Measurements from ENCODE around the gene ATP6V1A.
"Not testable (repeated sequence)": the region's sequence is repeated elsewhere in the genome, so short reads cannot be mapped to it uniquely, and the experiment has no call there.

ATP6V1A gene

GRCh38 chr3:113847664-113848461 lies 101.0 kb downstream of the ATP6V1A start:
- H3K4me3 ChIP-seq (ENCODE audit: low read length) = no peak overlapping the region
- H4K20me1 ChIP-seq (ENCODE audit: control insufficient read depth, insufficient read depth, low read depth, low read length) = no peaks in the 10 kb centered on the region
- no peaks in the 10 kb centered on the region for H3K79me2 ChIP-seq (ENCODE audit: control insufficient read depth, low read length)
- TF ChIP-seq, protein P1, sequence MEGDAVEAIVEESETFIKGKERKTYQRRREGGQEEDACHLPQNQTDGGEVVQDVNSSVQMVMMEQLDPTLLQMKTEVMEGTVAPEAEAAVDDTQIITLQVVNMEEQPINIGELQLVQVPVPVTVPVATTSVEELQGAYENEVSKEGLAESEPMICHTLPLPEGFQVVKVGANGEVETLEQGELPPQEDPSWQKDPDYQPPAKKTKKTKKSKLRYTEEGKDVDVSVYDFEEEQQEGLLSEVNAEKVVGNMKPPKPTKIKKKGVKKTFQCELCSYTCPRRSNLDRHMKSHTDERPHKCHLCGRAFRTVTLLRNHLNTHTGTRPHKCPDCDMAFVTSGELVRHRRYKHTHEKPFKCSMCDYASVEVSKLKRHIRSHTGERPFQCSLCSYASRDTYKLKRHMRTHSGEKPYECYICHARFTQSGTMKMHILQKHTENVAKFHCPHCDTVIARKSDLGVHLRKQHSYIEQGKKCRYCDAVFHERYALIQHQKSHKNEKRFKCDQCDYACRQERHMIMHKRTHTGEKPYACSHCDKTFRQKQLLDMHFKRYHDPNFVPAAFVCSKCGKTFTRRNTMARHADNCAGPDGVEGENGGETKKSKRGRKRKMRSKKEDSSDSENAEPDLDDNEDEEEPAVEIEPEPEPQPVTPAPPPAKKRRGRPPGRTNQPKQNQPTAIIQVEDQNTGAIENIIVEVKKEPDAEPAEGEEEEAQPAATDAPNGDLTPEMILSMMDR (IDR thresholded peaks at IDR 0.05; ENCODE audit: low read depth, low read length, poor library complexity, severe bottlenecking) = no peak
- no peak for TF ChIP-seq EZH2phosphoT487 (IDR thresholded peaks at IDR 0.05; ENCODE audit: borderline replicate concordance, low read length)
- H3K4me2 ChIP-seq (ENCODE audit: low read length) = no peak overlapping the region
- no peaks in the 10 kb centered on the region for H3K9me3 ChIP-seq (ENCODE audit: control insufficient read depth, insufficient read depth, low read length)
- H3K4me1 ChIP-seq (ENCODE audit: control insufficient read depth, low read length) = no peaks in the 10 kb centered on the region
- no peaks in the 10 kb centered on the region for H3K27me3 ChIP-seq (ENCODE audit: control insufficient read depth, low read length)
- no peaks in the 10 kb centered on the region for H3K36me3 ChIP-seq (ENCODE audit: control insufficient read depth, low read length)
- H3F3A ChIP-seq (ENCODE audit: control insufficient read depth, insufficient read depth) = no peaks in the 10 kb centered on the region
- H3K9me2 ChIP-seq (replicated peaks; ENCODE audit: control insufficient read depth, low read length) = no peaks in the 10 kb centered on the region
- H3K27ac ChIP-seq (ENCODE audit: low read depth, low read length) = no peak overlapping the region

DNA sequence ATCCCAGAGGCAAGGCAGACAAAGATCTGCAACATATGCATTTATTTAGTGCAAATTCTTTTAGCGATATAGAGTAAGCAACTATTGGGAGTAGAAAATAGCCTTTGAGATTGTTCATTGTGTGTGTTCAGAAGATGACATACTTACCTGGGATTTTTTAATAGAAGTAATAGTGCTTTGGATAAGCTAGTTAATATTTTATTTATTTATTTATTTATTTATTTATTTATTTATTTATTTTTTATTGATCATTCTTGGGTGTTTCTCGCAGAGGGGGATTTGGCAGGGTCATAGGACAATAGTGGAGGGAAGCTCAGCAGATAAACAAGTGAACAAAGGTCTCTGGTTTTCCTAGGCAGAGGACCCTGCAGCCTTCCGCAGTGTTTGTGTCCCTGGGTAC lies 102.2 kb downstream of the ATP6V1A start:
- H3K4me1 ChIP-seq (ENCODE audit: control insufficient read depth, low read length); H3K4me2 ChIP-seq (ENCODE audit: low read length); H4K20me1 ChIP-seq (ENCODE audit: control insufficient read depth, insufficient read depth, low read depth, low read length); H3K27me3 ChIP-seq (ENCODE audit: control insufficient read depth, low read length); H3K4me3 ChIP-seq (ENCODE audit: low read length); H3K27ac ChIP-seq (ENCODE audit: low read depth, low read length); H3K36me3 ChIP-seq (ENCODE audit: control insufficient read depth, low read length); H3F3A ChIP-seq (ENCODE audit: control insufficient read depth, insufficient read depth); H3K79me2 ChIP-seq (ENCODE audit: control insufficient read depth, low read length); H3K9me3 ChIP-seq (ENCODE audit: control insufficient read depth, insufficient read depth, low read length); H3K9me2 ChIP-seq (replicated peaks; ENCODE audit: control insufficient read depth, low read length): not testable (repeated sequence)

GRCh38 chr3:113849841-113850240 lies 103.0 kb downstream of the ATP6V1A start:
- not testable (repeated sequence) for H3K4me1 ChIP-seq (ENCODE audit: control insufficient read depth, low read length); H4K20me1 ChIP-seq (ENCODE audit: control insufficient read depth, insufficient read depth, low read depth, low read length); H3K4me2 ChIP-seq (ENCODE audit: low read length); H3K27ac ChIP-seq (ENCODE audit: low read depth, low read length); H3F3A ChIP-seq (ENCODE audit: control insufficient read depth, insufficient read depth); H3K9me3 ChIP-seq (ENCODE audit: control insufficient read depth, insufficient read depth, low read length); H3K79me2 ChIP-seq (ENCODE audit: control insufficient read depth, low read length); H3K4me3 ChIP-seq (ENCODE audit: low read length); H3K36me3 ChIP-seq (ENCODE audit: control insufficient read depth, low read length); H3K9me2 ChIP-seq (replicated peaks; ENCODE audit: control insufficient read depth, low read length); H3K27me3 ChIP-seq (ENCODE audit: control insufficient read depth, low read length)

DNA sequence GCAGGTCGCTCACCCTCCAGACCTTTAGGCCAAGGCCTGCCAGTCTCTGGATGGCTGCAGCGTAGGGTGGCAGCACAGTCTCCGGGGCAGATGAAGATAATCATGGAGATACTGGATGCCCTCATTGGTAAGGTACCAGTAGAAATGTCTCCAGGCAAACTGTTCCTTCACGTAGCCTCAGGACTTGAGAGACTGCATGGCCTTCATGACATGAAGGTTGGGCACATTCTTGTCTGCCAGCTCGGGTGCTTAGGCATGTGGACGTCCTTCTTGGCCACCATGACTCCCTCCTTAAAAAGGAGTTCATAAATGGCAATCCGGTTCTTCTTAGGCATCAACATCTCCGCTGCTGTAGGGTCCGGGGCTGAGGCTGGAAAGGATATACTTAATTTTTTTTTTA lies 103.6 kb downstream of the ATP6V1A start:
- H3K79me2 ChIP-seq (ENCODE audit: control insufficient read depth, low read length); H3K27me3 ChIP-seq (ENCODE audit: control insufficient read depth, low read length); H4K20me1 ChIP-seq (ENCODE audit: control insufficient read depth, insufficient read depth, low read depth, low read length); H3K9me2 ChIP-seq (replicated peaks; ENCODE audit: control insufficient read depth, low read length); H3K4me2 ChIP-seq (ENCODE audit: low read length); H3F3A ChIP-seq (ENCODE audit: control insufficient read depth, insufficient read depth); H3K36me3 ChIP-seq (ENCODE audit: control insufficient read depth, low read length); H3K4me3 ChIP-seq (ENCODE audit: low read length); H3K27ac ChIP-seq (ENCODE audit: low read depth, low read length); H3K4me1 ChIP-seq (ENCODE audit: control insufficient read depth, low read length); H3K9me3 ChIP-seq (ENCODE audit: control insufficient read depth, insufficient read depth, low read length): not testable (repeated sequence)

- no peak overlapping the region for H3K4me3 ChIP-seq (ENCODE audit: low read length)
- H3K4me2 ChIP-seq (ENCODE audit: low read length) = no peak overlapping the region
- H3K27me3 ChIP-seq (ENCODE audit: control insufficient read depth, low read length) = no peaks in the 10 kb centered on the region
- no peaks in the 10 kb centered on the region for H4K20me1 ChIP-seq (ENCODE audit: control insufficient read depth, insufficient read depth, low read depth, low read length)
- H3K36me3 ChIP-seq (ENCODE audit: control insufficient read depth, low read length) = no peaks in the 10 kb centered on the region
- no peaks in the 10 kb centered on the region for H3K9me2 ChIP-seq (replicated peaks; ENCODE audit: control insufficient read depth, low read length)
- no peaks in the 10 kb centered on the region for H3K79me2 ChIP-seq (ENCODE audit: control insufficient read depth, low read length)
- no peaks in the 10 kb centered on the region for H3K9me3 ChIP-seq (ENCODE audit: control insufficient read depth, insufficient read depth, low read length)
- no peak for TF ChIP-seq EZH2phosphoT487 (IDR thresholded peaks at IDR 0.05; ENCODE audit: borderline replicate concordance, low read length)
- no peak overlapping the region for H3K27ac ChIP-seq (ENCODE audit: low read depth, low read length)
- no peaks in the 10 kb centered on the region for H3K4me1 ChIP-seq (ENCODE audit: control insufficient read depth, low read length)
- H3F3A ChIP-seq (ENCODE audit: control insufficient read depth, insufficient read depth) = no peaks in the 10 kb centered on the region
Observed at GRCh38 chr3:113852506-113852905, 105.7 kb downstream of the ATP6V1A start.
